ENCODE results near the gene RTL3.

RTL3 gene

GRCh38 chrX:78658845-78659744, at the start of gene RTL3:
TSS of gene RTL3 (minus strand) at chrX:78659328. CDS start at chrX:78658420, 908 bp downstream.
- Histone ChIP-seq H4K20me1 (no peaks in the 10 kb centered on the region), H3K4me3 (peak within 1 kb of the TSS in 5 of 10 experiments; percentile 6 to 36 (median 8); a peak in 5 of 20 replicates), H3K4me1 (peaks cover 31 to 74% (median 59%) of the 10 kb centered on the region in 10 experiments), H3K27ac (peak within 1 kb of the TSS in 9 of 11 experiments; percentile 57 to 83 (median 80); a peak in 18 of 22 replicates), H3K36me3 (no peaks in the 10 kb centered on the region), H3K27me3 (peaks cover 0 to 6% (median 0%) of the 10 kb centered on the region in 11 experiments; a peak in 1 of 22 replicates), H3K9ac (peak within 1 kb of the TSS in 9 of 11 experiments; percentile 49 to 73 (median 67); a peak in 19 of 22 replicates), H3K4me2 (peak within 1 kb of the TSS; percentile 25 to 77 (median 66)), H3K9me3 (replicated peaks in 1 of 11) (peaks cover 0 to 24% (median 5%) of the 10 kb centered on the region in 11 experiments; a peak in 10 of 22 replicates)
- TF ChIP-seq Cebpa-rat (IDR thresholded peaks at IDR 0.05) = no peak

- Histone ChIP-seq H3K9me3 (replicated peaks in 1 of 11) (peaks cover 0 to 13% (median 0%) of the 10 kb centered on the region in 11 experiments; a peak in 2 of 22 replicates), H3K9ac (no peak overlapping the region), H4K20me1 (no peaks in the 10 kb centered on the region), H3K4me2 (no peak overlapping the region), H3K36me3 (no peaks in the 10 kb centered on the region), H3K4me3 (no peak overlapping the region), H3K27me3 (no peaks in the 10 kb centered on the region), H3K27ac (no peak overlapping the region), H3K4me1 (no peaks in the 10 kb centered on the region)
- no peak for TF ChIP-seq Cebpa-rat (IDR thresholded peaks at IDR 0.05)
These were observed 49.7 kb upstream of the RTL3 start for GRCh38 chrX:78708816-78709215.

- TF ChIP-seq Cebpa-rat (IDR thresholded peaks at IDR 0.05) = no peak
- no peaks in the 10 kb centered on the region for H3K36me3 ChIP-seq
- H3K4me3 ChIP-seq = no peak overlapping the region
- no peak overlapping the region for H3K9ac ChIP-seq
- no peak overlapping the region for H3K4me2 ChIP-seq
- H3K27me3 ChIP-seq = no peaks in the 10 kb centered on the region
- no peaks in the 10 kb centered on the region for H4K20me1 ChIP-seq
- H3K4me1 ChIP-seq = no peaks in the 10 kb centered on the region
- H3K9me3 ChIP-seq (replicated peaks in 1 of 11) = peaks cover 0 to 13% (median 0%) of the 10 kb centered on the region in 11 experiments; a peak in 2 of 22 replicates
- no peak overlapping the region for H3K27ac ChIP-seq
These were observed 49.1 kb upstream of the RTL3 start for GRCh38 chrX:78708262-78708661.

GRCh38 chrX:78706071-78706470, 46.9 kb upstream of the RTL3 start:
- no peak overlapping the region for H3K4me2 ChIP-seq
- TF ChIP-seq Cebpa-rat (IDR thresholded peaks at IDR 0.05) = no peak
- H4K20me1 ChIP-seq = no peaks in the 10 kb centered on the region
- no peak overlapping the region for H3K4me3 ChIP-seq
- no peaks in the 10 kb centered on the region for H3K4me1 ChIP-seq
- no peaks in the 10 kb centered on the region for H3K27me3 ChIP-seq
- no peak overlapping the region for H3K27ac ChIP-seq
- no peak overlapping the region for H3K9ac ChIP-seq
- H3K36me3 ChIP-seq = no peaks in the 10 kb centered on the region
- H3K9me3 ChIP-seq (replicated peaks in 1 of 11) = peaks cover 0 to 13% (median 0%) of the 10 kb centered on the region in 11 experiments; a peak in 2 of 22 replicates

- H3K27ac ChIP-seq = no peak overlapping the region
- no peak for TF ChIP-seq Cebpa-rat (IDR thresholded peaks at IDR 0.05)
- no peaks in the 10 kb centered on the region for H3K4me1 ChIP-seq
- H3K9me3 ChIP-seq (replicated peaks in 1 of 11) = peaks cover 16 to 32% (median 25%) of the 10 kb centered on the region in 11 experiments; a peak in 20 of 22 replicates
- H3K4me2 ChIP-seq = no peak overlapping the region
- H3K36me3 ChIP-seq = no peaks in the 10 kb centered on the region
- H3K27me3 ChIP-seq = no peaks in the 10 kb centered on the region; a peak in 1 of 22 replicates
- H3K9ac ChIP-seq = no peak overlapping the region
- H4K20me1 ChIP-seq = no peaks in the 10 kb centered on the region
- H3K4me3 ChIP-seq = no peak overlapping the region
These were observed 34.4 kb upstream of the RTL3 start for GRCh38 chrX:78693536-78693935.

GRCh38 chrX:78693012-78693411, 33.9 kb upstream of the RTL3 start:
- Histone ChIP-seq H3K4me1 (no peaks in the 10 kb centered on the region), H3K4me2 (no peak overlapping the region), H3K4me3 (no peak overlapping the region), H3K9ac (no peak overlapping the region), H3K36me3 (no peaks in the 10 kb centered on the region), H4K20me1 (no peaks in the 10 kb centered on the region), H3K27me3 (no peaks in the 10 kb centered on the region; a peak in 1 of 22 replicates), H3K9me3 (replicated peaks in 1 of 11) (peaks cover 16 to 32% (median 25%) of the 10 kb centered on the region in 11 experiments; a peak in 20 of 22 replicates), H3K27ac (no peak overlapping the region)
- TF ChIP-seq Cebpa-rat (IDR thresholded peaks at IDR 0.05) = no peak

GRCh38 chrX:78687586-78687985, 28.5 kb upstream of the RTL3 start:
- H4K20me1 ChIP-seq = no peaks in the 10 kb centered on the region
- no peaks in the 10 kb centered on the region for H3K36me3 ChIP-seq
- H3K4me3 ChIP-seq = no peak overlapping the region
- no peaks in the 10 kb centered on the region for H3K4me1 ChIP-seq
- H3K9ac ChIP-seq = no peak overlapping the region
- no peak overlapping the region for H3K4me2 ChIP-seq
- H3K27me3 ChIP-seq = 0 out of 22 replicates have a peak, but pooled peaks cover 0 to 4% (median 0%) of the 10 kb centered on the region in 11 experiments
- H3K27ac ChIP-seq = no peak overlapping the region
- peaks cover 0 to 15% (median 7%) of the 10 kb centered on the region in 11 experiments; a peak in 6 of 22 replicates for H3K9me3 ChIP-seq (replicated peaks in 1 of 11)
- TF ChIP-seq Cebpa-rat (IDR thresholded peaks at IDR 0.05) = no peak

GRCh38 chrX:78673246-78673645, 14.1 kb upstream of the RTL3 start:
- no peak overlapping the region; a peak in 1 of 22 replicates for H3K4me2 ChIP-seq
- H3K9me3 ChIP-seq (replicated peaks in 1 of 11) = peaks cover 0 to 15% (median 7%) of the 10 kb centered on the region in 11 experiments; a peak in 9 of 22 replicates
- no peaks in the 10 kb centered on the region for H3K27me3 ChIP-seq
- H4K20me1 ChIP-seq = no peaks in the 10 kb centered on the region
- no peak overlapping the region for H3K9ac ChIP-seq
- TF ChIP-seq Cebpa-rat (IDR thresholded peaks at IDR 0.05) = no peak; a peak in 1 of 22 replicates
- H3K4me1 ChIP-seq = peaks cover 0 to 3% (median 0%) of the 10 kb centered on the region in 10 experiments; a peak in 1 of 20 replicates
- H3K27ac ChIP-seq = no peak overlapping the region
- no peaks in the 10 kb centered on the region for H3K36me3 ChIP-seq
- no peak overlapping the region for H3K4me3 ChIP-seq

- TF ChIP-seq Cebpa-rat (IDR thresholded peaks at IDR 0.05) = no peak
- Histone ChIP-seq H3K4me1 (peaks cover 0 to 20% (median 9%) of the 10 kb centered on the region in 10 experiments; a peak in 16 of 20 replicates), H4K20me1 (no peaks in the 10 kb centered on the region), H3K9ac (no peak overlapping the region), H3K36me3 (peaks cover 0 to 8% (median 0%) of the 10 kb centered on the region in 11 experiments; a peak in 1 of 22 replicates), H3K4me3 (no peak overlapping the region), H3K27me3 (peaks cover 0 to 4% (median 0%) of the 10 kb centered on the region in 11 experiments; a peak in 1 of 22 replicates), H3K4me2 (no peak overlapping the region), H3K27ac (no peak overlapping the region), H3K9me3 (replicated peaks in 1 of 11) (peaks cover 15 to 35% (median 28%) of the 10 kb centered on the region in 11 experiments)
These were observed 6.2 kb upstream of the RTL3 start for GRCh38 chrX:78665342-78665741.
